Uterus (tissue), 4 donors: ENCODE measurements around the gene GRM6. TPM values are rescaled to one million over a fixed set of nuclear protein-coding genes. Genes with fewer than 3 reads are reported as not detected.

Source experiments
- DNase-seq, 2 donors: peaks; one replicate each; pipeline ENCODE4 v3.0.0-alpha.2; 2019 to 2020
- H3K27ac ChIP-seq, 2 donors: fragments of 200-600 bp; sonication (generic); 1 replicate in 1 of 2; 2 replicates in 1 of 2; pipeline ENCODE4 v1.5.1; 2016 to 2018
- H3K27me3 ChIP-seq, 2 donors: fragments of 200-600 bp; sonication (generic); one replicate each; pipeline ENCODE4 v1.5.1; 2018 to 2019; ENCODE audit warnings: control low read depth in 1 of 2
- H3K36me3 ChIP-seq, 2 donors: fragments of 200-600 bp; sonication (generic); one replicate each; pipeline ENCODE4 v1.5.1; 2019; ENCODE audit warnings: control low read depth in 1 of 2
- H3K4me1 ChIP-seq, 2 donors: fragments of 200-600 bp; sonication (generic); one replicate each; pipeline ENCODE4 v1.5.1; 2018 to 2019; ENCODE audit warnings: control low read depth in 1 of 2
- H3K4me3 ChIP-seq, 2 donors: fragments of 200-600 bp; sonication (generic); 1 replicate in 1 of 2; 2 replicates in 1 of 2; pipeline ENCODE4 v1.5.1; 2018 to 2019; ENCODE audit warnings: mild to moderate bottlenecking in 1 of 2
- H3K9me3 ChIP-seq, 2 donors: fragments of 200-600 bp; sonication (generic); one replicate each; pipeline ENCODE4 v1.5.1; 2019; ENCODE audit warnings: control low read depth in 1 of 2
- CTCF ChIP-seq, 4 experiments: fragments of 200-600 bp in 2 of 4; fragments of 450-650 bp in 2 of 4; sonication (generic) in 2 of 4; IDR thresholded peaks; one replicate each; pipeline ENCODE4 v1.5.1; 2016 to 2019; ENCODE audit warnings: antibody characterized with exemption in 4 of 4, mild to moderate bottlenecking in 2 of 4, moderate library complexity in 1 of 4
- POLR2A ChIP-seq, 2 donors: fragments of 450-650 bp; IDR thresholded peaks; one replicate each; pipeline ENCODE4 v1.6.1; 2016; ENCODE audit warnings: antibody characterized with exemption in 2 of 2, mild to moderate bottlenecking in 1 of 2, moderate library complexity in 1 of 2
- intact Hi-C: fragments of 100-400 bp; cut with DNase I; formaldehyde crosslinking; loops from one replicate; pipeline ENCODE4 v1.15.1; 2023; ENCODE audit warnings: low total_unique reads
- total RNA-seq, 4 donors: library from RNA; depleted of rRNA in 3 of 4; stranded (reverse); fragments of >200 nt in 3 of 4; gene quantifications; one replicate each; pipeline versions ENCODE4 v1.1.0 to v1.2.4, GENCODE V29; 2014 to 2023
- donor health status: DM: yes; HTN: yes; CAD: no.

Gene GRM6
- total RNA-seq, 4 donors from 2014 or later: not detected

GRCh38 chr5:178984145-178985072 lies 10.7 kb downstream of the GRM6 start:
- TF ChIP-seq POLR2A (IDR thresholded peaks at IDR 0.05) (no peak), CTCF (IDR thresholded peaks at IDR 0.05) (no peak)
- intact Hi-C loops: no loop called here
- Histone ChIP-seq H3K4me1 (no peaks in the 10 kb centered on the region), H3K27ac (no peak overlapping the region), H3K36me3 (no peaks in the 10 kb centered on the region), H3K9me3 (peaks cover 0 to 53% of the 10 kb centered on the region in 2 donors), H3K4me3 (no peak overlapping the region), H3K27me3 (no peaks in the 10 kb centered on the region)
- no peak for DNase-seq

DNA sequence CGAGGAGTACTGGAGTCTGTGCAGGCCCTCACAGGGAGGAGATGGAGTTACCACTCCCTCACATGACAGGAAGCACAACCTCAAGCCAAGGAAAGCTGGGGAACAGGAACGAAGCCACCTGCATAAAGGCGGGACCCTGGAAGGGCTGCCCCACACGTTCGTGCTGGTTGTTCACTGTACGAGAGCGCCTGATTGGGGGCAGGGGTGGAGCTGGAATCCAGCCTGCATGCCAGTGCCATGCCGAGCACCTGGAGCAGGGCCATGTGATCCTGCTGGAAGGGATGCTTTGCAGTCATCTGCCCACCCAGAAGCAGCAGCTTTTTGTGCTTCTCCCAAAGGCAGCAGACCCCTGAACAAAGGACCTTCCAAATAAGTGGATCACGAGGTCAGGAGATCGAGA lies 11.4 kb downstream of the GRM6 start:
- Histone ChIP-seq H3K9me3 (peaks cover 0 to 57% of the 10 kb centered on the region in 2 donors), H3K4me3 (no peak overlapping the region), H3K27me3 (no peaks in the 10 kb centered on the region), H3K27ac (no peak overlapping the region), H3K4me1 (no peaks in the 10 kb centered on the region), H3K36me3 (no peaks in the 10 kb centered on the region)
- no peak for TF ChIP-seq POLR2A (IDR thresholded peaks at IDR 0.05)
- no peak for TF ChIP-seq CTCF (IDR thresholded peaks at IDR 0.05)
- intact Hi-C loops: no loop called here
- no peak for DNase-seq

DNA sequence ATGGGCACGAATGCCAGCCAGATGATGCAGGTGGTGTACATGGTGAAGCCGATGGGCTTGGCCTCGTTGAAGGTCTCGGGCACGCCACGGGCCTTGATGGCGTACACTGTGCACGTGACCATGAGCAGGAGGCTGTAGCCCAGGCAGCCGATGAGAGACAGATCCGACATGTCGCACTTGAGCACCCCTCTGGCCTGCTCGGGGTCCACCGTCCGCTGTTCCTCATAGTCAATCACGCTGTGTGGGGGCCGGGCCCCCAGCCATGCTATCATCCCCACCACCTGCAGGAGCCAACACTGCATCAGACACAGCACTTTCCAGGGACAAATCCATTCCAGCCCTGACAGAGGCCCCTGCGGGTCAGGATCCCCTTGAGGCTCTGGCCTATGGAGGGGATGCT lies 12.2 kb downstream of the GRM6 start:
- no peaks in the 10 kb centered on the region for H3K36me3 ChIP-seq
- intact Hi-C loops: no loop called here
- DNase-seq: no peak
- no peaks in the 10 kb centered on the region for H3K4me1 ChIP-seq
- no peak overlapping the region for H3K27ac ChIP-seq
- no peak overlapping the region for H3K4me3 ChIP-seq
- TF ChIP-seq CTCF (IDR thresholded peaks at IDR 0.05): no peak
- TF ChIP-seq POLR2A (IDR thresholded peaks at IDR 0.05): no peak
- H3K9me3 ChIP-seq: peaks cover 0 to 61% of the 10 kb centered on the region in 2 donors
- H3K27me3 ChIP-seq: no peaks in the 10 kb centered on the region

- H3K27me3 ChIP-seq: no peaks in the 10 kb centered on the region
- H3K4me1 ChIP-seq: no peaks in the 10 kb centered on the region
- no peak overlapping the region for H3K27ac ChIP-seq
- no peak overlapping the region for H3K4me3 ChIP-seq
- peaks cover 0 to 64% of the 10 kb centered on the region in 2 donors for H3K9me3 ChIP-seq
- H3K36me3 ChIP-seq: no peaks in the 10 kb centered on the region
- no peak for DNase-seq
- TF ChIP-seq CTCF (IDR thresholded peaks at IDR 0.05) (no peak), POLR2A (IDR thresholded peaks at IDR 0.05) (no peak)
- intact Hi-C loops: no loop called here
Observed at GRCh38 chr5:178981381-178981780, 13.7 kb downstream of the GRM6 start.

GRCh38 chr5:178965465-178966055 lies 29.6 kb downstream of the GRM6 start:
- Histone ChIP-seq H3K4me1 (no peaks in the 10 kb centered on the region), H3K27ac (no peak overlapping the region), H3K4me3 (no peak overlapping the region), H3K9me3 (peaks cover 0 to 84% of the 10 kb centered on the region in 2 donors), H3K27me3 (no peaks in the 10 kb centered on the region), H3K36me3 (no peaks in the 10 kb centered on the region)
- no peak for TF ChIP-seq POLR2A (IDR thresholded peaks at IDR 0.05)
- no peak for TF ChIP-seq CTCF (IDR thresholded peaks at IDR 0.05)
- no peak for DNase-seq
- intact Hi-C loops: no loop called here
